Measurements from ENCODE around the gene SPTLC3. TPM values are rescaled to one million over a fixed set of nuclear protein-coding genes. Genes with fewer than 3 reads are reported as not detected.

SPTLC3 gene
- total and polyA plus RNA-seq, 4 donors = 3.0 to 23.2 (median 11.9) TPM

GRCh38 chr20:12969071-12969669, 39.6 kb upstream of the SPTLC3 start:
- no peaks in the 10 kb centered on the region for H3K36me3 ChIP-seq (ENCODE audit: control insufficient read depth in 4 of 4, insufficient read depth in 4 of 4, low read length in 4 of 4)
- WGBS, 2 donors = 79 to 88% methylated on average over 7 of the region's 7 CpGs
- H3K4me3 ChIP-seq = no peak overlapping the region
- H3K27ac ChIP-seq (ENCODE audit: low read depth in 1 of 2, low read length in 1 of 2) = no peak overlapping the region
- DNase-seq (no peak), ATAC-seq (ENCODE audit: insufficient read depth, low FRiP score) (no peak)
- peaks cover 0 to 2% (median 0%) of the 10 kb centered on the region in 4 donors for H3K9me3 ChIP-seq (ENCODE audit: control insufficient read depth in 4 of 4, insufficient read depth in 3 of 4, low read length in 3 of 4)
- no peak overlapping the region for H3K9ac ChIP-seq (ENCODE audit: insufficient read depth in 1 of 2, low read length in 2 of 2)
- H3K4me1 ChIP-seq (ENCODE audit: control insufficient read depth in 5 of 5, insufficient read depth in 5 of 5, low read length in 5 of 5) = no peaks in the 10 kb centered on the region
- TF ChIP-seq CTCF (IDR thresholded peaks at IDR 0.05; ENCODE audit: control extremely low read depth, extremely low read depth) = no peak
- no peaks in the 10 kb centered on the region for H3K27me3 ChIP-seq (ENCODE audit: control insufficient read depth in 3 of 3, insufficient read depth in 3 of 3, low read length in 2 of 3)

- WGBS, 2 donors = 48 to 54% methylated on average over 4 of the region's 4 CpGs
- Histone ChIP-seq H3K9ac (ENCODE audit: insufficient read depth in 1 of 2, low read length in 2 of 2) (no peak overlapping the region), H3K9me3 (ENCODE audit: control insufficient read depth in 4 of 4, insufficient read depth in 3 of 4, low read length in 3 of 4) (peaks cover 0 to 2% (median 0%) of the 10 kb centered on the region in 4 donors), H3K4me1 (ENCODE audit: control insufficient read depth in 5 of 5, insufficient read depth in 5 of 5, low read length in 5 of 5) (no peaks in the 10 kb centered on the region), H3K4me3 (no peak overlapping the region), H3K36me3 (ENCODE audit: control insufficient read depth in 4 of 4, insufficient read depth in 4 of 4, low read length in 4 of 4) (no peaks in the 10 kb centered on the region), H3K27me3 (ENCODE audit: control insufficient read depth in 3 of 3, insufficient read depth in 3 of 3, low read length in 2 of 3) (no peaks in the 10 kb centered on the region), H3K27ac (ENCODE audit: low read depth in 1 of 2, low read length in 1 of 2) (no peak overlapping the region)
- peak; percentile 44 for TF ChIP-seq CTCF (IDR thresholded peaks at IDR 0.05; ENCODE audit: control extremely low read depth, extremely low read depth)
- no peak for ATAC-seq (ENCODE audit: insufficient read depth, low FRiP score)
- peak; percentile 47 to 75 (median 63) for DNase-seq
Observed at GRCh38 chr20:12970372-12970821, 38.4 kb upstream of the SPTLC3 start.

DNA sequence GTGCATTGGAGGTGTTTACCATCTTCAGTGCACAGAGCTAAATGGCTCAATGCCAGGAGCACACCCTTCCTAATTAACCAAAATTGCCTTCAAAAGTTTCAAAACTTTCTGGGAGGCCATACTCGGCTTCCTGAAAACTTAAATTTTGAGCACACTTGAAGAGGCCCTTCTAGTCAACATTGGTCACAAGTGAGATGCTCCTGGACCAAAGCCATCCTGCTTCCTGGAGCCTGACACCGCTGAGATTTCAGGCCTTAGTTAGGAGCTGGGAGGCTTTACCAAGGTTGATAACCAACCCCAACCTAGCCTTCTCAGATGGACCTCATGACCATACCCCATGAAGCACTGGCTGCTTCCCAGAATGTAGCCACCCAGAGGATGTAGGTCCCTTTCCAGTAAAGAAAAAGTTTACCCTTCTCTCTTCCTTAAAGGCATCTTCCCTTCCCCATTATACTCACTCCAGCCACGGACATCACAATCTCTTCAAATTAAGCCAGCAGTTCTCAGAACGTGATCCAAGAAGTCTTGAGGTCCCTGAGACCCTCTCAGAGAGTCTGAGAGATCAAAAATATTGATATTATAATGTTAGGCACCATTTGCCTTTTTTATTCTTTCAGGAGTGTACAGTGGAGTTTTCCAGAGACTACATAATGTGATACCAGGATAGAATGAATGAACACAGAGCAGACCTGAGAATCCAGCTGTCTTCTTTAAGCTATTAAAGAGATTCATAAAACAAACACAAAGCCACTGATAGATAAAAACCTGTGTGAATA, 32.8 kb upstream of the SPTLC3 start:
- no peak for ATAC-seq (ENCODE audit: insufficient read depth, low FRiP score)

More for the DNA sequence above, 32.8 kb upstream of the SPTLC3 start:
- Histone ChIP-seq H3K4me3 (no peak overlapping the region), H3K36me3 (ENCODE audit: control insufficient read depth in 4 of 4, insufficient read depth in 4 of 4, low read length in 4 of 4) (no peaks in the 10 kb centered on the region), H3K27me3 (ENCODE audit: control insufficient read depth in 3 of 3, insufficient read depth in 3 of 3, low read length in 2 of 3) (no peaks in the 10 kb centered on the region), H3K4me1 (ENCODE audit: control insufficient read depth in 5 of 5, insufficient read depth in 5 of 5, low read length in 5 of 5) (peaks cover 0 to 7% (median 0%) of the 10 kb centered on the region in 5 donors), H3K9ac (ENCODE audit: insufficient read depth in 1 of 2, low read length in 2 of 2) (no peak overlapping the region), H3K9me3 (ENCODE audit: control insufficient read depth in 4 of 4, insufficient read depth in 3 of 4, low read length in 3 of 4) (no peaks in the 10 kb centered on the region), H3K27ac (ENCODE audit: low read depth in 1 of 2, low read length in 1 of 2) (no peak overlapping the region)
- TF ChIP-seq CTCF (IDR thresholded peaks at IDR 0.05; ENCODE audit: control extremely low read depth, extremely low read depth) = no peak
- no peak for DNase-seq
- 66 to 82% methylated on average over 4 of the region's 4 CpGs for WGBS, 2 donors
